Measurements from ENCODE around the gene SASH1.
A peak's percentile ranks its signal among the peaks of the same experiment; 100 is the strongest.

Gene SASH1

GRCh38 chr6:148406579-148407371 is 64.1 kb downstream of the SASH1 start:
- no peak for DNase-seq (ENCODE audit: low read depth)

GRCh38 chr6:148407372-148407771 is 64.7 kb downstream of the SASH1 start:
- peak; percentile 85 for DNase-seq (ENCODE audit: low read depth)

GRCh38 chr6:148413321-148414091 is 70.9 kb downstream of the SASH1 start:
- no peak for DNase-seq (ENCODE audit: low read depth)

DNA sequence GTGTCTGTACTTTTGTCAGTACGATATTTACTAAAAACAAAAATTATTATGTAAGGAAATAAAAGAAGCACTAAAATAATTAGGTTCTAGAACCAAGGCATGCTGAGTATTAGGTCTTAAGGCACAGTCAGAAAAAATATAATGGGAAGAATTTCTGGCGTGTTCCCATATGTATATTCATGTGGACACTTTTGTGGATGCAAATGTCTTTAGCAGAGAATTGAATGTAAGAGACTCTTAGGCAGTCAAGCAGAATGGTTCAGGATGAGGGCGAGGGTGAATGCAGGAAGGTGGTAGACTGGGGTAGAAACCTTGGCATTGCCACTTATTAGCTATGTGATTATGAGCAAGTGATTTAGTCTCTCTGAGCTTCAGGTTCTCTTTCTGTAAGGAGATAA is 71.5 kb downstream of the SASH1 start:
- DNase-seq (ENCODE audit: low read depth): no peak

DNA sequence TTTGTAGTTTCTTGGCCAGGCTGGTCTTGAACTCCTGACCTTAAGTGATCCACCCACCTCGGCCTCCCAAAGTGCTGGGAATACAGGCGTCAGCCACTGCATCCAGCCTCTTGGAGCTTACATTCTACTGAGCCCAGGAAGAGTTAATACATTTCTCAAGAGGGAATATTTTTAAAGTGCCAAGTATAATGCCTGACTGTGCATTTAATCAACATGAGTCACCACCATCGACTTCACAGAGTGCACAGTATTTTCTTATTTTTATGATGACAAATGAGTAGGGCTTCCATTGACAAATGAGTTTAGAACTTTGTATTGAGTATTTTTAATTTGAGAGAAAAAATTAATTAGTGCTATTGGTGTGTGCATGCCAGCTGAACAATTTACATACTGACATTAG is 72.2 kb downstream of the SASH1 start:
- DNase-seq (ENCODE audit: low read depth): peak; percentile 62

DNA sequence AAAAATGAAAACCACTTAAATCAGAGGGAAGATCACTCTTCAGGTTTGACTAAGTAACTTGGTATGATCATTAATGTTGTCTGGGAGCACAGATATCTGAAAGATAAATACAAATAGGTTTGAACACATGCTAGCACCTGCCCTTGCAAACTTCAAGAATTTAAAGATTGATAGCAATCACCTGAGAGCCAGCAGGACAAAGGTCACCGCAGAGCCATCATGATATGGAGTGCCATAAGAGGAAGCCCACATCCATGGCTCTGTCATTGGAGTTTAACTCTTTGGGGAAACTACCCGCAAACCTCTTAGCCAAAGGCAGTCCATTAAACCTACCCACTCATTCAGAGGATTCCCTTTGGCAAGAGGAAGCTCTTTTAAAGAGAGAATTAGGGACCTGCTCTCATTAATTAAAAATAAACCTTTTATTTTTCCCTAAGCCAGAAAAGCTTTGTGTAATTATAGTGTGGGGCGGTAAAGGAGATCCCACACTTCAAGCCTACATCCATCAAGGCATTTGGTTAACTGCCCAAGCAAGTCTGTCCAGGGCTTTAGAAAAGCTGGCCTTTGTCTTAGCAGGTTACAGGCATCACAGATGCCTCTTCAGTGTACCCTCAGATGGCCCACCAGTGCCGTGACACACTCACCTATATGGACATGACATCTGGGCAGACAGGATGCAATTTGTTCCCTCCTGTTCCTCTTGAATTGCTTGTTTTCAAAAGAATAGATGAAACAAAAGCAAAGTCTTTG is 73.0 kb downstream of the SASH1 start:
- DNase-seq (ENCODE audit: low read depth): no peak

GRCh38 chr6:148416330-148416965 is 73.8 kb downstream of the SASH1 start:
- DNase-seq (ENCODE audit: low read depth): no peak

DNA sequence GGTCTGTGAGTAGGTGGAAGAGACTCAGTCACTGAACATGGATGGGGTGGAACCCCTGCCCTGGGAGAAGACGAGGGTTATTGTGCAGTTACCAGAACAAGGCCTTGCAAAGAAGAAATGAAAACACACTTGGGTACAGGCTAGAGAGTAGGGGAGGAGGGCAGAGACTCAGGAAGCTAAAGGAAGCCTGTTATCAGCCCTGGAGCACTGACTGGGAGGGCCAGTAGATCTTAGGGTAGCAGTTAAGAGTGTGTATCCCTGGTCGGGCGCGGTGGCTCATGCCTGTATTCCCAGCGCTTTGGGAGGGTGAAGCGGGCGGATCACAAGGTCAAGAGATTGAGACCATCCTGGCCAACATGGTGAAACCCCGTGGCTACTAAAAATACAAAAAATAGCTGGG is 74.4 kb downstream of the SASH1 start:
- DNase-seq (ENCODE audit: low read depth): no peak

DNA sequence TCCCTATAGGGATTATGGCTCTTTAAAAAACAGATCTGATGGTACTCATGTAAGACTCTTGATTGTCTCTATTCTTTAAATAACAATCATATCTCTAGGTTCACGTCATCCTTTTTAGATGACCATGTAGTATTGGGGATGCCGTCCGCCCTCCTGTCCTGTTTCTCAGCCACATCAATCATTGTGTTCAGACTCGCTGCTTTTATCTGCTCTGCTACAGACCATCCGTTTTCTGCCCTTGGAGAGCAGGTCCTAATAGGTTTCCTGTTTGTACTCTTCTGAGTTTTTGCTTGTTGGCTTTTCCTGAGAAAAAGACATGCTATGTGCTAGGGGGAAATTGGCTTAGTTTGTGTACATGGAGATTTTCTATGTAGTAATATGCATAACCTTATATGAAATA is 76.8 kb downstream of the SASH1 start:
- DNase-seq (ENCODE audit: low read depth): no peak

GRCh38 chr6:148422085-148422484 is 79.4 kb downstream of the SASH1 start:
- no peak for DNase-seq (ENCODE audit: low read depth)

DNA sequence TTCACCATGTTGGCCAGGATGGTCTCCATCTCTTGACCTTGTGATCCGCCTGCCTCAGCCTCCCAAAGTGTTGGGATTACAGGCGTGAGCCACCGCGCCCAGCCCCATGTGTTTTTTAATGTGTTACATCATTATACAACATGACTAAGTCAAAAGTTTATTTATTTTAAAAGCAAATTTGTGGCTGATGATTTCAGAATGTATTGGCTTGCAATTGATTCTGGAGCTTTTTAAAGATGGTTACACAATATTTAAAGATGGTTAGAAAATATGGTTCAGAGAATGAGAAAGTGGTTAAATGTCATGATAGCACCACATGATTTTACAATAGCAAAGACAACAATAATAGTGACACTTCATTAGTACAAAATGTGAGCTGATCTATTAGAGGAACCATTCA is 80.5 kb downstream of the SASH1 start:
- no peak for DNase-seq (ENCODE audit: low read depth)

DNA sequence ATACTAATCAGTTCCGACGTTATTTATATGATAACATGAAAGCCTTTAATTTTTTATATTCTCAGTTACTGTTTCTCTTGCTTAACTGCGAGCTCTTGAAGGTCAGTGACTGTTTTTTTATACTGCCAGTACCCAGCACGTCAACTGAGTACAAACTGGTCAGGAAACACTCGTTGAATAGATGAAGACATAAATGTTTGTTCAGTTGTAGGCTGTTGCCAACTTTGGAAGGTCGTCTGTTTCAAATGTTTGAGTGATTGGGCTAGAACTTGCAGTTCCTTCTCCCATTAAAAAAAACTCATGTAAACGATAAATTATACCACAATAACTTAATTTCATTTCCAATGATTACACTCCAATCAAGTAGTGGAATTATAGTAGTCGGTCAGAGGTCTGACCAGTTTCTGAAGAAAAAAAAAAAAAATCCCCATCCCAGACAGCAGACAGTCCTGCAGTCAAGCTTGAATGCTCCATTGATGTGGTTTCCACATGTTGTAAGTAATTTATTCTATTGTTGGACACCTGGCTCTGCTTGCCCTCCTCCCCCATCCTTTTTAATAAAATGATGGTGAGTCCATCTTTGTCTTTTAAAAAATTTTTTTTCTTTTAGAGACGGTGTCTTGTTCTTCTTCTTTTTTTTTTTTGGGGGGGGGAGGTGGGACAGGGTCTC is 81.1 kb downstream of the SASH1 start:
- DNase-seq (ENCODE audit: low read depth): no peak

- DNase-seq (ENCODE audit: low read depth): no peak
These were observed 82.8 kb downstream of the SASH1 start for GRCh38 chr6:148425443-148425842.

DNA sequence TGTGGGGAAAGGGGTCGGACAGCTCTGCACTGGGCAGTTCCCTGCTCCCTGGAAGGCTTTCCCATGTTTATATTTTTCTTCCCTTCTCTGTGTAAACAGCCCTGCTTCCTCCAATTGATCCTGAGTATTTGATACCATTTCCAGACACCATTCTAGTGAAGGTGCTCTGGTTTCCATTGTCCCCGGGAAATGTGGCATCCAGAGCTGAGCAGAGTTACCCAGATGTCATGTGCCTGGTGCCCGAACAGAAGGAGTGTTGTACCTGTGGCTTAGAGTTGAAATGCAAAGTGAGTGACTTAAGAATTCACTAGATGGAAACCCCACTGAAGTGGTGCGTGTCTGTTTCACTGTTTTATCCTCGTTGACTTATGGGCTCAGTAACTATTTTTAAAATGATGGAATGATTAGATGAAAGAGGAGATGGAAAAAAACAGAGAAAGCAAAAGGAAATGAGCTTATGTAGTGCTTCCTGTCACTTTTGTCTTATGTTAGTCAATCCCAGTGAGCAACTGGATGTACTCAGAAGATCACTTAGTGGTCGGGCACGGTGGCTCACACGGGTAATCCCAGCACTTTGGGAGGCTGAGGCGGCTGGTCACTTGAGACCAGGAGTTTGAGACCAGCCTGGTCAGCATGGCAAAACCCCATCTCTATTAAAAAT is 83.8 kb downstream of the SASH1 start:
- no peak for DNase-seq (ENCODE audit: low read depth)

GRCh38 chr6:148427333-148427732 is 84.7 kb downstream of the SASH1 start:
- DNase-seq (ENCODE audit: low read depth): no peak

DNA sequence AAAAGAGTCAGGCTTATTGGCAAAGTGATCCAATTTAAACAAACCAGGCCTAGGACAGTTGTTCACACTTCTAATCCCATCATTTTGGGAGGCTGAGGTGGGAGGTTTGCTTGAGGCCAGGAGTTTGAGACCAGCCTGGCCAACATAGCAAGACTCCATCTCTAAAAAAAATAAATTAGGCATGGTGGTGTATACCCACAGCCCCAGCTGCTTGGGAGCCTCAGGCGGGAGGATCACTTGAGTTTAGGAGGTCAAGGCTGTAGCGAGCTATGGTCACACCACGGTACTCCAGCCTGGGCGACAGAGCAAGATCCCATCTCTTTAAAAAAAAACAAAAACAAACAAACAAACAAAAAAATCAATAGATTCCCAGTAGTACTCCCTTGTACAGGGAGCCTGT is 86.8 kb downstream of the SASH1 start:
- DNase-seq (ENCODE audit: low read depth): no peak

DNA sequence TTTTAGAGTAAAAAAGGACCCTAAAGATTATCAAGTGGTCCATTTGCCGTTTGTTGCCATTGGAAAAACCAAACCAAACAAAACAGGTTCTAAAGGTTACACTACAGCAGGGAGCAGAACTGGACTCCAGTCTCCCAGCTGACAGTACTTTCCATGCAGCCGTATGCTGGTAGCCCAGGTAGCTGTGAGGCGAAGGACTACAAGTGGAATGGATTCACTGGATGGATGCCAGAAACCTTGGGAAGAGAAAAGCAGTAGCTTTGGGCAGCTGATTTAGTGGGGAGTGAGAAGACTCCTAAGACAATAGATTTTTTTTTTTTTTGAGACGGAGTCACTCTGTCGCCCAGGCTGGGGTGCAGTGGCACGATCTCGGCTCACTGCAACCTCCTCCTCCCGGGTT is 88.3 kb downstream of the SASH1 start:
- DNase-seq (ENCODE audit: low read depth): no peak

- no peak for DNase-seq (ENCODE audit: low read depth)
These were observed 88.8 kb downstream of the SASH1 start for GRCh38 chr6:148431413-148431812.

DNA sequence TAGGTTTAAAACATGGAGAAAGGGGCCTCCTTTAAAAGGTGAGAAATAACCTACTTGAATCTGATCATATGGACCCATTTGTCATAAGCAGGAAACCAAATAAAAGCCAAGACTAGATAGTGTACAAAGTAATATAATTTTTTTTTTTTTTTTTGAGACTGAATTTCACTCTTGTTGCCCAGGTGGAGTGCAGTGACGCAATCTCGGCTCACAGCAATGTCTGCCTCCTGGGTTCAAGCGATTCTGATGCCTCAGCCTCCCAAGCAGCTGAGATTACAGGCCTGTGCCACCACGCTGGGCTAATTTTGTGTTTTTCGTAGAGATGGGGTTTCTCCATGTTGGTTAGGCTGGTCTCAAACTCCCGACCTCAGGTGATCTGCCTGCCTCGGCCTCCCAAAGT is 89.2 kb downstream of the SASH1 start:
- DNase-seq (ENCODE audit: low read depth): no peak

- no peak for DNase-seq (ENCODE audit: low read depth)
These were observed 90.0 kb downstream of the SASH1 start for GRCh38 chr6:148432462-148433195.

DNA sequence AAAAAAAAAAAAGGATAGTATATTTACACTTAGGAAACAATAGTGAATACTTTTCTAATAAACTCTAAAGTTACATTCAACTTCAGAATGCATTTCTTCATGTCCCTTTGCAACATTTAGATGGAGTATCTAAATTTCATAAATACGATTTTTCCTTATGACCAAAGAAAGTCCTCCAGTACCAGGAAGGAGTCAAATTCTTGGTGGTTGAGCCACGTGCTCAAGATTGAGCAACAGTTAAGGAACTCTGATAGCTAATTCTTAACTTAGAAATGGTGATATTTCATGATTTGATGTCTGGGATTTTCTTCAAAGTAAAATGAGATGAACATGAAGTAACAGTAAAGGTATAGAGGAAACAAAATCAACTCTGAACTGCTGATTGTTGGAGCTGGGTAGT is 92.7 kb downstream of the SASH1 start:
- DNase-seq (ENCODE audit: low read depth): no peak

Data from HS-27A (cell line).